ENCODE measurements around the gene TCEAL9.

- TF ChIP-seq CEBPB (IDR thresholded peaks at IDR 0.05; ENCODE audit: low read depth, low read length), result no peak
- no peak for TF ChIP-seq SMC3 (IDR thresholded peaks at IDR 0.05; ENCODE audit: low read depth, low read length)
- no peak for TF ChIP-seq CHD1 (IDR thresholded peaks at IDR 0.05; ENCODE audit: low read depth, low read length)
- no peak for TF ChIP-seq RAD21 (IDR thresholded peaks at IDR 0.05; ENCODE audit: low read length)
- TF ChIP-seq RFX5 (IDR thresholded peaks at IDR 0.05; ENCODE audit: low read depth, low read length), result no peak
- no peak for TF ChIP-seq CTCF (conservative IDR thresholded peaks at IDR 0.05; ENCODE audit: low read depth, low read length)
- no peak for TF ChIP-seq POLR2A (IDR thresholded peaks at IDR 0.05; ENCODE audit: low read depth, low read length)
- no peak for TF ChIP-seq FOS (IDR thresholded peaks at IDR 0.05; ENCODE audit: low read depth, low read length)
- TF ChIP-seq MAFK (IDR thresholded peaks at IDR 0.05; ENCODE audit: low read depth, low read length), result no peak
Measured at GRCh38 chrX:103356858-103357257, 552 bp downstream of the TCEAL9 start.

All from IMR-90 (cell line).